Measurements from ENCODE around the gene DCC. TPM values are rescaled to one million over a fixed set of nuclear protein-coding genes. Genes with fewer than 3 reads are reported as not detected.
A peak's percentile ranks its signal among the peaks of the same experiment; 100 is the strongest.

The DCC gene
- polyA plus RNA-seq, 1 experiment: 0.67 TPM

GRCh38 chr18:52610451-52611115, 270.6 kb downstream of the DCC start:
- no peak overlapping the region for H3K27ac ChIP-seq (ENCODE audit: low read depth, low read length)
- H3K4me3 ChIP-seq (ENCODE audit: low read depth, low read length): no peak overlapping the region
- ChIA-PET POLR2A (no interaction called here), CTCF (no interaction called here)
- no peak for DNase-seq (ENCODE audit: low read depth, low spot score)
- TF ChIP-seq CTCF (IDR thresholded peaks at IDR 0.05; ENCODE audit: low read depth, low read length): no peak
- no peaks in the 10 kb centered on the region for H3K9me3 ChIP-seq (ENCODE audit: control insufficient read depth, insufficient read depth, low read length)
- H3K27me3 ChIP-seq (ENCODE audit: control insufficient read depth, insufficient read depth, low read length): no peaks in the 10 kb centered on the region

- no peak overlapping the region for H3K4me3 ChIP-seq (ENCODE audit: low read depth, low read length)
- no peaks in the 10 kb centered on the region for H3K9me3 ChIP-seq (ENCODE audit: control insufficient read depth, insufficient read depth, low read length)
- no peak for TF ChIP-seq CTCF (IDR thresholded peaks at IDR 0.05; ENCODE audit: low read depth, low read length)
- ChIA-PET CTCF (no interaction called here), POLR2A (no interaction called here)
- H3K27me3 ChIP-seq (ENCODE audit: control insufficient read depth, insufficient read depth, low read length): no peaks in the 10 kb centered on the region
- H3K27ac ChIP-seq (ENCODE audit: low read depth, low read length): no peak overlapping the region
- no peak for DNase-seq (ENCODE audit: low read depth, low spot score)
These were observed 272.4 kb downstream of the DCC start for GRCh38 chr18:52612406-52612805.

DNA sequence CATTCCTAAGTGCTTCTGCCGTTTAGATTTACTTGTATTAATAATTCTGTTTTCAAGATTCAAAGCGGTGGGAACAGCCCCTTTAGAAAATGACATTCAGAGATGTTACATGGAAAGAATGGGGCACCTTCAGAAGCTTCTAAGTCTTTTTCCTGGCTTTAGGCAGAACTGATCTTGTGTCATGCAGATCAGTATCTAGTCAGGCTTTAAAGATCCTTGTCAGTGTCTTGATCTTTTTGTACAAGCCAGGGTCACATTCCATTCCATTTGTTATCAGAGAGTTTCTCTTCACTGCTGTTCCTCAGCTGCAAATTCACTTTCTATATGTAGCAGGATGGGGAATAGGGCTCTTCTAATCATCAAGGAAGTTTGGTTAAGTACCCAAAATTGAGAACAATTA, 275.3 kb downstream of the DCC start:
- H3K4me3 ChIP-seq (ENCODE audit: low read depth, low read length): no peak overlapping the region
- no peaks in the 10 kb centered on the region for H3K9me3 ChIP-seq (ENCODE audit: control insufficient read depth, insufficient read depth, low read length)
- ChIA-PET POLR2A (no interaction called here), CTCF (no interaction called here)
- no peaks in the 10 kb centered on the region for H3K27me3 ChIP-seq (ENCODE audit: control insufficient read depth, insufficient read depth, low read length)
- H3K27ac ChIP-seq (ENCODE audit: low read depth, low read length): no peak overlapping the region
- no peak for TF ChIP-seq CTCF (IDR thresholded peaks at IDR 0.05; ENCODE audit: low read depth, low read length)
- DNase-seq (ENCODE audit: low read depth, low spot score): no peak

- H3K27me3 ChIP-seq (ENCODE audit: control insufficient read depth, insufficient read depth, low read length): no peaks in the 10 kb centered on the region
- POLR2A ChIA-PET: no interaction called here
- no peak overlapping the region for H3K4me3 ChIP-seq (ENCODE audit: low read depth, low read length)
- no peak for DNase-seq (ENCODE audit: low read depth, low spot score)
- TF ChIP-seq CTCF (IDR thresholded peaks at IDR 0.05; ENCODE audit: low read depth, low read length): no peak
- no peaks in the 10 kb centered on the region for H3K9me3 ChIP-seq (ENCODE audit: control insufficient read depth, insufficient read depth, low read length)
- CTCF ChIA-PET: no interaction called here
- no peak overlapping the region for H3K27ac ChIP-seq (ENCODE audit: low read depth, low read length)
These were observed 275.9 kb downstream of the DCC start for GRCh38 chr18:52615943-52616342.

DNA sequence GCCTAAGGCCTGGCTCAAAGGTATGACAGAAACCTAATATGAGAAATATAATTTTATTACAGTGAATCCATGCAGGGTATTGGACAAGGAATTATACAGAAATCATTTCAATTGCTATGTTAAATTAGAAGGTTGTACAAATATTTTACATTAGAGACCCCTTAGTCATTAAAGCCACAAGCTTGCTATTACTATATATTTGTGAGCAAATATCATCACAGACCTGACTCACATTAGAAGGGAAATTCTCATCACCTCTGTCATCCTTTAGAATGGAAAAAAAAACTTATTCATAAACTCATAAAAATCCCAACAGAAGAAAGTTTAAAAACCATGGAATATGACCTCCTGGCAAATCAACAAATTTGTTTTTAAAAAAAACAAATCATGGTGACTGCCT, 277.9 kb downstream of the DCC start:
- peak; percentile 1 for DNase-seq (ENCODE audit: low read depth, low spot score)
- H3K4me3 ChIP-seq (ENCODE audit: low read depth, low read length): no peak overlapping the region
- H3K9me3 ChIP-seq (ENCODE audit: control insufficient read depth, insufficient read depth, low read length): no peaks in the 10 kb centered on the region
- ChIA-PET POLR2A (no interaction called here), CTCF (no interaction called here)
- H3K27me3 ChIP-seq (ENCODE audit: control insufficient read depth, insufficient read depth, low read length): no peaks in the 10 kb centered on the region
- TF ChIP-seq CTCF (IDR thresholded peaks at IDR 0.05; ENCODE audit: low read depth, low read length): no peak
- no peak overlapping the region for H3K27ac ChIP-seq (ENCODE audit: low read depth, low read length)

All from AG04450 (cell line).